GM23248 (cell line): ENCODE results near the gene ZGPAT.

Experiments used
- EZH2 ChIP-seq: fragments of 200-600 bp; sonication (generic); IDR thresholded peaks from 2 replicates; pipeline ENCODE4 v1.6.1; 2018; ENCODE audit warnings: antibody characterized with exemption, mild to moderate bottlenecking; ENCODE audit not compliant: insufficient read depth, poor library complexity, severe bottlenecking
- EZH2phosphoT487 ChIP-seq: fragments of 200-600 bp; sonication (generic); IDR thresholded peaks from 2 replicates; pipeline ENCODE4 v1.6.1; 2018; ENCODE audit warnings: antibody characterized with exemption, moderate library complexity, mild to moderate bottlenecking, low read depth; ENCODE audit not compliant: insufficient read depth

DNA sequence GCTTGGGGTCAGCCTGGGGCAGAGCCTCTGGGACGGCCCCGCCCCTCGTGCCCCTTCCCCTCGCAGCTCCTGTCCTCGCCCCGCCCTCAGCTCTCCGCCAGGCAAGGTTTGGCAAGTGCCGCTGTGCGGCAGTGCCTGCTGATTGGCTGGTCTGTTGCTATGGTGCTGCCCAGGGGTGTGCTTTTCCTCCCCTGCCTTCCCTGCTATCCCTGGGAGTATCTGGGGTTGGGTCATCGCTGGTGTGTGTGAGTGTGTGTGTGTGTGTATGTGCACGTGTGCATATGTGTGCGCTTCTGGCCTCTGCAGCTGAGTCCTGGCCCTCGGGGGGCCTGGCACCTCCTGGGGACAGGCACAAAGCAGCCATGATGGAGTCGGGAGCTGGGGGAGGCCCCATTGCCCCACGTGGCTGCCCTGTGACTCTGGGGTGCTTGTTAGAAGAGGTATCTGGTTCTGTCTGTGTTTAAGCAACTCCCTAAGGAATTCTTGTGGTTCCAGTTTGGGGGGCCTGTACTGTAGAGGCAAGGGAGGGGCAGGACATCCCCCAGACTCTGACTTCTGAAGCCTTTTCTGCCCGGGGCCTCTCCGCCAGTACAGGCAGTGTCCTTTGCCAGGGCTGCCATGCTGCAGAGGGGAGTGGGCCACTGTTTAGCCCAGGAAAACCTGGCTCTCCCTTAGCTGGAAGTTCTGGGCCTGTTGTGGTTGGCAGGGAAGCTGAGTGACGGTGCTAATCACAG lies 42.8 kb upstream of the ZGPAT start:
- TF ChIP-seq EZH2 (no peak), EZH2phosphoT487 (no peak)
